Neural cell (in vitro differentiated cells): ENCODE data around the gene SUPT3H.

Experiments used
- EZH2 ChIP-seq: fragments of 200-600, 300-800 bp; shearing (Covaris generic), sonication (generic); IDR thresholded peaks from 2 replicates; pipeline ENCODE4 v1.6.1; 2014; ENCODE audit warnings: antibody characterized with exemption, low read length, borderline replicate concordance, mild to moderate bottlenecking; ENCODE audit not compliant: insufficient read depth, poor library complexity, severe bottlenecking
- TF ChIP-seq, protein P1 (sequence below): fragments of 450-650 bp; IDR thresholded peaks from 2 replicates; pipeline ENCODE4 v1.5.1; 2014; ENCODE audit warnings: antibody characterized with exemption, mild to moderate bottlenecking, moderate library complexity; ENCODE audit not compliant: poor library complexity, severe bottlenecking

DNA sequence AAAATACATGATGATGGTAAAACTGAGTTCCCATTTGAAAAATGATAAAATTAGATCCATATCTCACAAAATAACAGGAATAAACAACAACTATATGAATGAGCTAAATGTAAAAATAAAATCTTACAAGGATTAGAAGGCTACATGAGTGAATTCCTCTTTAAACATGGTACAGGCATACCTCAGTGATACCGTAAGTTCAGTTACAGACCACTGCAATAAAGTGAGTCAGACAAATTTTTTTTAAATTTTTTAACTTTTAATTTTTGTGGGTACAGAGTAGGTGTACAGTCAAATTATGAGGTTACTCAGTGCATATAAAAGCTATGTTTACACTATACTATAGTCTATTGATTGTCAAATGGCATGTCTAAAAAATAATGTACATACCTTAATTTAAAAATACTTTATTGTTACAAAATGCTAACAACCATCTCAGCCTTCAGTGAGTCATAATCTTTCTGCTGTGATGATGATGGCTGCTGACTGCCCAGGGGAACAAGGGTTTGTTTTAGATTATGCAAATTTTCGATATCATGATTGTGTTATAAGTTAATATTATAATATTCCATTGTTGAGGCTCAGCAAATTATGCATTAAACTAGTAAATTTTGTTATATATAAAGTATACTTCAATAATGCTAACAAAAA is 272.4 kb downstream of the SUPT3H start:
- no peak for TF ChIP-seq EZH2
- TF ChIP-seq, protein P1, sequence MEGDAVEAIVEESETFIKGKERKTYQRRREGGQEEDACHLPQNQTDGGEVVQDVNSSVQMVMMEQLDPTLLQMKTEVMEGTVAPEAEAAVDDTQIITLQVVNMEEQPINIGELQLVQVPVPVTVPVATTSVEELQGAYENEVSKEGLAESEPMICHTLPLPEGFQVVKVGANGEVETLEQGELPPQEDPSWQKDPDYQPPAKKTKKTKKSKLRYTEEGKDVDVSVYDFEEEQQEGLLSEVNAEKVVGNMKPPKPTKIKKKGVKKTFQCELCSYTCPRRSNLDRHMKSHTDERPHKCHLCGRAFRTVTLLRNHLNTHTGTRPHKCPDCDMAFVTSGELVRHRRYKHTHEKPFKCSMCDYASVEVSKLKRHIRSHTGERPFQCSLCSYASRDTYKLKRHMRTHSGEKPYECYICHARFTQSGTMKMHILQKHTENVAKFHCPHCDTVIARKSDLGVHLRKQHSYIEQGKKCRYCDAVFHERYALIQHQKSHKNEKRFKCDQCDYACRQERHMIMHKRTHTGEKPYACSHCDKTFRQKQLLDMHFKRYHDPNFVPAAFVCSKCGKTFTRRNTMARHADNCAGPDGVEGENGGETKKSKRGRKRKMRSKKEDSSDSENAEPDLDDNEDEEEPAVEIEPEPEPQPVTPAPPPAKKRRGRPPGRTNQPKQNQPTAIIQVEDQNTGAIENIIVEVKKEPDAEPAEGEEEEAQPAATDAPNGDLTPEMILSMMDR, result no peak
